HG03175 (cell line): ENCODE data around the gene SLC39A10.
"Not testable (repeated sequence)": the region's sequence is repeated elsewhere in the genome, so short reads cannot be mapped to it uniquely, and the experiment has no call there.

Source experiments
- ATAC-seq: cut with Tn5 transposase; IDR thresholded peaks from one replicate; pipeline ENCODE4 v1.9.1; 2021; ENCODE audit warnings: mild to moderate bottlenecking, moderate library complexity; ENCODE audit not compliant: unreplicated experiment

SLC39A10 gene

DNA sequence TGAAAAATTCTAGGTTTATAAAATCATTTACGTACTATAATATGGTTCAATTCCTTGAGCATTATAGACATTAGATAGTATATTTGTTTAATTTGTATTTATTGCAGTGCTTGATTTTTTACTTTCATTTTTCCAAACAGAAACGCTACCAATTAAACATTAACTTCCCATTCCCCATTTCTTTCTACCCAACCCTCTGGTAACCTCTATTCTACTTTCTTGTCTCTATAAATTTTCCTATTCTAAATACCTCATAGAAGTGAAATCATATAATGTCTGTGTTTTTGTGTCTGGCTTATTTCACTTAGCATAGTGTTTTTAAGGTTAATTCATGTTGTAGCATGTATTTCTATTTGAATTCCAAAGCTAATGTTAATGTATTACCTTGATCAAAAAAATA, 11.6 kb upstream of the SLC39A10 start:
- no peak for ATAC-seq

DNA sequence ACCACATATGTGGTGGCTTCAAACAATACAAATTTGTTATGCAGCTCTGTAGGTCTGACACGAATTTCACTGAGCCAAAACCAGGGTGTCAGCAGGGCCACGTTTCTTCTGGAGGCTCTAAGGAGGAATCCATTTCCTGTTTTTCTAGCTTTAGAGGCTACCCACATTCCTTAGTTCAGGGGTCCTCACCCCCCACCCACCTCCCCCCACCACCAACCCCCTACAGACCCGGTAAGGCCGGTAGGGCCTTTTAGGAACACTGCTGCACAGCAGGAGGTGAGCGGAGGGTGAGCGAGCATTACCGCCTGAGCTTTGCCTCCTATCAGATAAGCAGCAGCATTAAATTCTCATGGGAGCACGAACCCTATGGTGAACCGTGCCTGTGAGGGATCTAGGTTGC, 10.6 kb upstream of the SLC39A10 start:
- ATAC-seq: no peak

DNA sequence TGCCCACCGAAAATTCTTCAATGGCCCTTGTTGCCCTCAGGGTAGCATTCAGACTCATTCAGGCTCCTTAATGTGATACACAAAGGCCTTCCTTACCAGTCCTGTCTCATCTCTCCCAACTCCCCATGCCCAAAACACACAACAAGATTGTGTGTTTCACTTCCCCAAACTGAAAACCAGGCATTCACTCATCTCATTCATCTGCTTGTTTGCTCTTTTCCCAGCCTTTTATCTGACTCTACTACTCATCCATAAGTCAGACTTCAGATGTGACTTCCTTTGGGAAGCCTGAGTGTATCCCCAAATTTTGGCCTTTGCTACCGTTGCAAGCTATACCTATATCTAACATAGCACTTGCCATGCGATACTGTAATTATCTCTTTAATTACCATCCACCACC, 9.7 kb upstream of the SLC39A10 start:
- no peak for ATAC-seq

DNA sequence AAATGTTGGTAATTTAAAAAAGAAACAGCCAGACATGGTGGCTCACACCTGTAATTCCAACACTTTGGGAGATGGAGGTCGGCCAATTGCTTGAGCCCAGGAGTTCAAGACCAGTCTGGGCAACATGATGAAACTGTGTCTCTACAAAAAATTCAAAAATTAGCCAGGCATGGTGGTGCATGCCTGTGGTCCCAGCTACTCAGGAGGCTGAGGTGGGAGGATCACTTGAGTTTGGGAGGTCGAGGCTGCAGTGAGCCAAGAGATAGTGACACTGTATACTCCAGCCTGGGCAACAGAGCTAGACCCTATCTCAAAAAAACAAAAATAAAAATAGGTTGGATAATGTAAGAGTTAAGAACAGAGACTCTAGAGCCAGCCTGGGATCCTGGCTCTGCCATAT, 8.7 kb upstream of the SLC39A10 start:
- ATAC-seq: not testable (repeated sequence)

DNA sequence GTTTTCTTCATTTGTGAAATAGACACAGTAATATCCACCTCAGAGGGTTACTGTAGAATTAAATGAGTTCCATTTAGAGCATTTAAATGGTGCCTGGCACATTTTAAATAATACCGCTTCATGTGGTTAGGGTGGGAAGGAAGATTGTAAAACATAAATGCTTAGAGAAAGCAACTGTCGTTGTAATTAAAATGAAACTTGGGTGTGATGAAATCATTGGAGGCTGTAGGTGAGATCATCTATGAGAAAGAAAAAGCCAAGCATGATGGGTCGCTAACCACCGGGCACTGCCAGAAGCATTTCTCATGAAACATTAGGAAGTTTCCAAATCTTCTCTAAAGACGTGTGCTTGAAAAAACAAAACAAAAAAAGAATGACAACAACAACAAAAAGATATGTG, 8.2 kb upstream of the SLC39A10 start:
- ATAC-seq: no peak

DNA sequence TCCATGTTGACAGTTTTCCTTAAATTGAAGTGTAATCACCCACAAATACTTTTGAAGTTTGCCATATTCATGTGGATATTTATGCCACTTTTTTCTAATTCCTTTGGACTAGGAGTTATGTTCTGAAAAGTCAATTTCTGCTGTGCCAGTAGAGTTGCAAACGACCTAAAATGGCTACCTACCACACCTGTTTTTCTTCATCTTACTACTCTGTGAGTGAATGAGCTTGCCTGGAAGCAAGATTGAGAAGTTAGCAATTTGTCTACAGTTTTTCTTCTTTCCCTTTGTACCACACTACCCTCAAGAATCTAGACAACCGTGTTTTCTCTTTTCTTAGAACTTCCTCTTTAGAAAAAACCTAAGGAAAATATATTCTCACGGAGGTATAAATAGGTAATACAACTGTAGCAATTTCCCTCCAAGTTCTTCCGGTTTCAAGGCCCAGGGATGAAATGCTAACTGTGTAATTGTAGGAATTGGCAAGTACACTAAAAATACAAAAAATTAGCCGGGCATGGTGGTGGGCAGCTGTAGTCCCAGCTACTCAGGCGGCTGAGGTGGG, 7.3 kb upstream of the SLC39A10 start:
- peak; percentile 22 for ATAC-seq

DNA sequence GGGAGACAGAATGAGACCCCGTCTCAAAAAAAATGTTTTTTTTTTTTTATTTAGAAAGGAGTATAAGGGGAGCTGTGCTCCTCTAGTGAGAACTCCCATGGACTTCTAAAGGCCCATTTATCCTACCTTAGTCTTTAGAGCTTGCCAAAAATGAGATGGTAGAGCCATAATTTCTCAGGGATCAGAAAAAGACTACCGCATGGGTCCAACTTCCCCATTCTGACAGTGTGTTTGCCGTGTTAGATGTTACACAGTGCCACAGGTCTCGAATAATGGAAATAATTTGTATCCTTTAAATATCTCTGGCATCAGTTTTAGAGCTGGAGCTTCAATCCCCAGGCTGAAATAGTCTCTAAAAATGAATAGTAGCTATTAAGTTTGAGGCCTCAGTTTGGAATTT, 6.0 kb upstream of the SLC39A10 start:
- no peak for ATAC-seq

DNA sequence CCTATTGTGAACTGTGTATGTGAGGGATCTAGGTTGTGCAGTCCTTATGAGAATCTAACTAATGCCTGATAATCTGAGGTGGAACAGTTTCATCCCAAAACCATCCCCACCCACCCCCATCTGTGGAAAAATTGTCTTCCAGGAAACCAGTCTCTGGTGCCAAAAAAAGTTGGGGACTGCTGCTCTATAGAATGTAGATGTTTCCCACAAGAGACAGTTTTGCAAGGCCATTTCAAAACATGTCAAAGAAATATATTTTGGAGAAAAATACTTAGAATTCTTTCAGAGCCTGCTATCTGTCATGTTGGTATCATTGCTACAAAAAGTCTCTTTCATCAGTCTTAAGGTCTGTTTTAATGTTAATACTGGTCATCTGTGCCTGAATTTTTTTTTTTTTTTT, 4.1 kb upstream of the SLC39A10 start:
- ATAC-seq: no peak

DNA sequence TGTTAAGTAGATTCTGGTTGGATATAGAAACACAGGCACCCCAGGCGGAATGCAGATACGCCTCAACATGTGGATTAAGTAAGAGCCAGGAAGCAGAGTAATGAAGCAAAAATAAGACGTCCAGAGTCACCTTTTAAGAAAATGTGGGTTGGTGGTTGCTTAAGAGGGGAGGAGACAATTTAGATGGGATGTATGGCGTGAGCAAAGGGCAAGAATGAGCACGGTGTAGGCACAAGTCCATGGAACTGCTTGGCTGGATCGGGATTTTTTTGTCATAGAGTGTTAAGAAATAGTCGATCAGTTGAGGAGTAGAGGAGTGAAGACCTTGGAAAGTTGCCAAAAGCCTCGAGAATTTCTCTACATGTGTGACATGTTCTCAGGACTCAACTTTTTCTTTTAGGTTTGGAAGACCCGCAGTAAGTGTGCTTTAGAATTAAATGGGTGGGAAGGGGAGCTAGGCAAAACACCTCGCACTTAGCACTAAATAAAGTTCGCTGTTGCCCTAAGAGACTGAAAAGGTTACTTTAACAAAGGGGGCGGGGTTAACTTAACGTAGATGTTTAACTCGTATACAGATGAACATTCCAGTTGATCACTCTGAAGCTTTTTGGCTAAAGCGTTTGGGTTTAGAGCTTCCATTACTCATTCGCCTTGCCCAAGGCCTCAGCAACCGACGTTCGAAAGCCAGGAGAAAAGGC, 716 bp upstream of the SLC39A10 start:
- ATAC-seq: no peak

DNA sequence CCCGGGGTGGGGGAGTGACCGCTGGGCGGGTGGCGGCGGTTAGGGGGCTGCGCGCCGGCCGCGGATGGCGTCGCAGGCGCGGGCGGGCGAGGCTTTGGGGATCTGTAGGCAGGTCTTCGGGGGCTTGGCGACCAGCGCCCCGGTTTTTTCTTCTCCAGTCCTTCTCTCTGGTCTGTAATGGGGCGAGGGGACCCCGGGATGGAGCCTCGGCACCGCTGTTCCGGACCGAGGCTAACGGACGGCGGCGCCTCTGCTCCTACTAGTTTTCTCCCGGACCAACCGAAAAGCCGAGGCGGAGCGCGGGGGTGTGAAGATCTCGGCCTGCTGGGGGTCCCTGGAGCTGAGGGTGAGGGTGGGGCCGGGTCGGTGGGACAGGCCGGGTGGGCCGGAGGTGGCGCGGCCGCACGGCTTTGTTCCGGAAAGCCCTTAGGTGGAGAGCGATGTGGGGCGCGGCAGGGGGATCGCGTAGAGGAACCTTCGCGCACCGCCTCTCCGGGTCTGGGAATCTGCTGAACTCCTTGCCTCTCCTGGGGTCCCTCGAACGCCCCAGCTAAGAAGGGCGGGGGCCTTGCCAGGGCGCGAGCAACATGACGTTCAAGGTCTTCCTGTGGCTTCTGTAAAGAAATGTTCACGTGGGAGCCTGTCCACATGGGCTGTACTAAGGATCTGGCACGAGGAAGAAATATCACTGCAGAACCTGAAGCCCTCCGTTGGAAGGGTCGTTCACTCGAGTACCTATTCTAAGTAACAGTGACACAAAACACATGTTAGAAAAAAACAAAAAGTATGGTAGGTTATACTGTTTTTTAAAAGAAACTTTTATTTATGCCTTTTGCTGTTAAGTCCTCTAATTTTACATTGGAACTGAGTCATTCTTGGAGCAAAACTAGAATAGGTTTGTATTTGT, 861 bp downstream of the SLC39A10 start:
- peak; percentile 28 for ATAC-seq

DNA sequence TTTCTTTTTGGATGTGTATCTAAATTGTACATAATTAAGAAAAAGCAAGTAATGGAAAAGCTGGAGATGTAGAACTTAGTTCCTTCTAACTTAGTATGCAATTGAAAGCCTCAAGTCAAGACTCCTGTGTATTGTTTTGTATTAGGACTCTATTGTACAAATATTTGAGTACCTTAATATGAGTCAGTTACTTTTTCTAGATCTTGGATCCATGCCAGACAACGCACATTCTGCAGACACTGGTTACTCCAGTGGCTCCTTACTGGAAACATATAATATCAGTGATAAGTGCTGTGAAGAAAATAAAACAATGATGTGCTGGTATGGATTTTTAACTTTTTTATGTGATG, 1.5 kb downstream of the SLC39A10 start:
- ATAC-seq: no peak

DNA sequence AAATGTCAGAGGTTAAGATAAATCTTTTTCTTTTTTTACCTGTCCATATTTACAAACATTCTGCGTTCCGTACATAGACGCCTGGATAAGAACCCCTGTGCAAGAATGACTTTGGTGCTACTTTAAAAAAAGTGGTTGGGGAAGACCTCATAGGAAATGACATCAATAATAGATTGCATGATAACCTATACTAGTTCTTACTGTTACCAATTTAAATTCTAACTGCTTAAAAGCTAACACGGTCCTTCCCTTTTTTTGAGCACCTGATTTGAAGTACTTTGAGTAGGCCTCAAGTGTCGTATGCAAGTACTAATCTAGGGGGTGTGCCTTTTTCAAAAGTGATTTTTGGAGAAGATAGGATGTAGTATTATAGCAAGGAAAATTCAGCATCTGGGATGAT, 2.1 kb downstream of the SLC39A10 start:
- ATAC-seq: no peak

DNA sequence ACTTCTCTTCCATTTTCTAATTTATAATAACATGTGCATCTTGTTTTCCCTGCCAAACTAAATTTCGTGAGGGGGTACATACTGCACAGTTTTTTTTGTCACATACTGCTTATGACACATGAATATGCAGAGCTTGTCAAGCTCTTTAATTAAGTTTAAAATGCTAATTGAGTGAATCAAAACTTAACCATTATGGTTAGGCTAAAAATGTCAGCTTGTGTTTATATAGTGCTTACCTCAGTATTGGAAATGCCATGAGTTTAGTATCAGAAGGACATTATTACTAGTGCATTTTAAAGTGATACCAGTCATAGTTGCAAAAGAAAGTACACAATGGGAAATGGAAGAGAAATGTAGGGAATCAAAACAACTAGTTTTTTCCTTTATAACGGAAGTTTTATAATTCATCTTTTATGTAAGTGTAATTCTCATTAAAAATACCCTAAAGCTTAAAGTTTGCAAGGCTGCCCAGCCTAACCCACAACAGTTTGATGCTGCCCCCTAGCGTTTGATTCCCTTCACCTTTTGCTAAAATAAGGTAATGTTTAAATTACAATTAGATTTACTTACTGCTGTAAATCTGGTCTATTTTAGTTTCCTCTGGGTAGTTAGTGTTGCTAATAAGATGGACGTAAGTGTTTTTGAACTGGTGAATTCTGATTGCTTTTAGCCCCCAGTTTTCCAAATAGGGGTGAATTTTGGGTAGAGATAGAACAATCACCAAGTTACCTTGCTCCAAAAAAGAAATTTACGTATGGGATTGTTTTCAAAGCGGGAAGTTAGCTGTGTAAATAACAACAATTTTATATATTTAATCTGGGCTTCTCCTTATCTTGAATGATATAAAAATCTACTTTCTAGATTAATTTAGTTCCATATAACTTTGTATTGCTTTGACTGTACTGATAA, 3.2 kb downstream of the SLC39A10 start:
- ATAC-seq: no peak

DNA sequence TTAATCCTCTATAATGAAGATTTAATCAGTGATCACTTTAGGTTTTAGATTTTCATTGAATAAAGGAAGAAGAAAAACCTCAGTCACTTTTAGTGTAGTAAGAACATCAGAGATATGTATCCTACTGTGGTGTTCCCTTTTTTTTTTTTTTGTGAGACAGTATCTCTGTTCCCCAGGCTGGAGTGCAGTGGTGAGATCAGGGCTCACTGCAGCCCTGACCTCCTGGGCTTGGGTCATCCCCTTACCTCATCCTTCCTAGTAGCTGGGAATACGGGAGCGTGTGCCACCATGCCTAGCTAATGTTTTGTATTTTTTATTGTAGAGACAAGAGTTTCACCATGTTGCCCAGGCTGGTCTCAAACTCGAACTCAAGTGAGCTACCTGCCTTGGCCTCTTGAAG, 5.1 kb downstream of the SLC39A10 start:
- no peak for ATAC-seq

DNA sequence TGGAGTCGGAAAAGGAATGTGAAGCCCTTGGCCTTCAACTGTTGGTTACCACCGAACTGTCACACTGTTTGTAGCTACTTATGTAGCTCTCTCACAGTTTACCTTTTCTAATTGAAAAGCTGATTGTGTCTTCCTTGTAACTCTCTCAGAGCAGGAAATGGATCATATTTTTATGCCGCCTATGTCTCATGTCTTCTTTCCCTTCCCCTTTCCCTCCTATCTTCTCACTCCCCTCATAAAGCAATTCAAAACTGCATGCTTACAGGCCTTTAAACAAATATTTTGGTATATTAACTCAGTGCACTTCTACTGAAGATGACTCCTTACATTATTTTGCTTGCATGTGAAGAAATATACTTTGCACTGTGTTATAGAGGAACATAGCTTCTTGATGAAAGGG, 6.0 kb downstream of the SLC39A10 start:
- no peak for ATAC-seq

DNA sequence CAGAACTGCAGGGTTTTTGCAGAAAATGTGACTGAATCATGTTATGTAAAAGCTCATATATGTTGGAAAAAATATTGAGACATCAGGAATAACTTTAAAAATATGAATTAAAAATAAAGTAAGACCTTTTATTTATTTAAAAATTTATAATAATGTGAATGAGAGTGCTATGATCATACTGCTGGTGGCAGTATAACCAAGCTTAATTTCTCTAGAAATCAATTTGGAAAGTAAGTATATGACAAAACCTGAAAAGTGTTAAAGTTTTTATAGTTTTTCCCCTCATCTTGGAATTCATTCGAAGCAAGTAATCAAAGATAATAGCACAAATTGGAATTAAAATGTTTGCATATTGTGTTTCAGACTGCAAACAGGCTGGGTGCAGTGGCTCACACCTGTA, 7.5 kb downstream of the SLC39A10 start:
- no peak for ATAC-seq

DNA sequence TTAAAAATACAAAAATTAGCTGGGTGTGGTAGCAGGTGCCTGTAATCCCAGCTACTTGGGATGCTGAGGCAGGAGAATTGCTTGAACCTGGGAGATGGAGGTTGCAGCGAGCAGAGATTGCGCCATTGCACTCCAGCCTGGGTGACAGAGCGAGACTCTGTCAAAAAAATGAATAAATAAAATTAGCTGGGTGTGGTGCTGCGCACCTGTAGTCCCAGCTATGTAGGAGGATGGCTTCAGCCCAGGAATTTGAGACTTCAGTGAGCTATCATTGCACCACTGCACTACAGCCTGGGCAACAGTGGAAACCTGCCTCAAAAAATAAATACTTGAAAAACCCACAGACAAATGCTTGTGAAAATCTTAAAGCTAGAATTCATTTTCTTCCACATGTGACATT, 8.1 kb downstream of the SLC39A10 start:
- ATAC-seq: not testable (repeated sequence)

DNA sequence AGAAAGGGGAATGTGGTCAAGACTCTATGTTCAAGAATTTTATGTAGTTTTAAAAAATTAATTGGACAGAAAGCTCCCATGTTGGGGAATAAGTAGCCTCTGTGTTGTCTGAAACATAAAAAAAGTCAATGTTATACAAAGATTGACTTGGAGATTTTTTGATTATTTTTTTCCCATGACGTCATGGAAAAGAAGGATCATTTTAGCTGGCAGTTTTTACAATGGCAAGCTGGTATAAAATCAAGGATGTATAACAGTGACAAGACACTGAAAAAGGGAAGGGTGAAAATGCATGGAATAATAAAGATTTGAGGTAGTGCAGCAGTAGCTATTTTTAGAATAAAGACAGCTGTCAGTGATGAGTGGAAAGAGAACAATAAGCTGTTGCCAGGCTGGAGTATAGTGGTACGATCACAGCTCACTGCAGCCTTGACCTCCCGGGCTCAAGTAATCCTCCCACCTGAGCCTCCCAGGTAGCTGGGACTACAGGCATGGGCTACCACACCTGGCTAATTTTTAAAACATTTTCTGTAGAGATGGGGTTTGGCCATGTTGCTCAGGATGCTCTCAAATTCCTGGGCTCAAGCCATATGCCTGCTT, 9.2 kb downstream of the SLC39A10 start:
- ATAC-seq: no peak

DNA sequence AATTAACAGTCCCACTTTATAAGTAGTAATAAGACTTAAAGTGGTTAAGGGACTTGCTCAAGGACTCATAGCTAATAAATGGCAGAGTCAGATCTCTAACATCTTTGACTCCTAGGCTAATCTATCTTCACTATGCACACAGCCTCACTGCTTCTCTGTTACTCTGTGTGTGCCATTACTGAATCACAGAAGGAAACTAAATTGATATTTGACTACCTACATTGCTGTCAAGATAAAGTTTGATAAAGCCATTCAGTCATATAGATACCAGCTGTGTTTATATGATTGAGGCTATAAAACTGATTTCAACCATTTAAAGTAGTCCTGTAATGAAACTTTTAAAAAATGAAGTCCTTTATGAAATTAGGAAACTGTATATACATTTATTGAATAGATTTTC, 10.9 kb downstream of the SLC39A10 start:
- ATAC-seq: no peak

DNA sequence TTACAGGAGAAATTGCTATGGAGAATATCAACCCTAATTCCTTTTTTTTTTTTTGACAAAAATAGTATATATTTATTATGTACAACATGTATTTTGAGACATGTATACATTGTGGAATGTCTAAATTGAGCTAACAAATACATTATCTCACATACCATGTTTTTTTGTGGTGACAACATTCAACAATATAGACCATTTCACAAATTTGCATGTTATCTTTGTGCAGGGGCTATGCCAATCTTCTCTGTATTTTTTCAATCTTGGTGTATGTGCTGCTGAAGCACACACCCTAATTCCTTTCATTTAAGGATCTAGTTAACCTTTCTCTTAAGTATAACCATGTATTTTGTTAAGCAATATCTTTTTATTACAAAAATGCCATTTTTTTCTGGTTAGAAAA, 13.2 kb downstream of the SLC39A10 start:
- ATAC-seq: no peak

DNA sequence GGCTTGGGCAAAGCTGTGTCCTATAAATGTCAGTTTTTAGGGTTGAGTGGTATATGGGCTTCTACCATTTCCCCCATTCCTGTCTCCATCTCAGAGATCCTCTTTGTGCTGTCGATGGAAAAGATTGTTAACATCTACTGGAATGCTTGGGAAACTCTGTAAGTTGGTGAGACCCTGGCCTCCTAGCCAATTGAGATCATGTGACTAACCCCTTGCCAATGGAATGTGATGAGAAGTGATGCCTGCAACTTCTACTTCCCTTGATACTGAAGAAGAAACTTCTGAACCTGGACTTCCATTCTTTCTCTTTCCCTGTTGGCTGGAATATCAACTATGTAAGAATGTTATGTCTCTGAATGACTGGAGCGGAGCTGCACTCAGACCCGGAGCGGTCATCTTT, 14.5 kb downstream of the SLC39A10 start:
- ATAC-seq: no peak
